Stimulated activated CD4-positive, alpha-beta T cell treated with anti-CD3 and anti-CD28 coated beads, Interleukin-15, amount 100 ng/mL, for 1 hour (primary cell): ENCODE measurements around the gene SUCO.

ENCODE experiments used
- DNase-seq, 2 donors: peaks; one replicate each; pipeline ENCODE4 v3.0.0-alpha.2; 2020; ENCODE audit warnings: low read depth in 1 of 2, low spot score in 1 of 2

The SUCO gene

DNA sequence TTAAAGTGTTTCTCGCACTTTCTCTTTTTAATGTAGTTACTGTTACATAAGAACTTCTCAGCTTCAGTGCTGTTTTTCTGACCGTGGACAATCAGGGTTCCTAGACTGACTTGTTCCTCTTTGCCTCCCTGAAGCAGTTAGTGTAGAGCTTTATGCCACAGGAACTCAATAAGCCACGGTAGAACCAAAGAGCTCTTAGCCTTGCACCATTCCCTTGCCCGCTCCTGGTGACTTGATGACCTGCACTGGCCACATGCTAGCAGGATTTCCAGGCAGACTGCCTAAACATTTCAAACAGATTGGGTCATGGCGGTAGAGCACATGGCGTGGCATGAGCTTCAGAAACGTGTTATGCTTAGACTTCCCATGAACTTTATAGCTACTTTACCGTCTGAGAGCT is 107.2 kb downstream of the SUCO start:
- no peak for DNase-seq

DNA sequence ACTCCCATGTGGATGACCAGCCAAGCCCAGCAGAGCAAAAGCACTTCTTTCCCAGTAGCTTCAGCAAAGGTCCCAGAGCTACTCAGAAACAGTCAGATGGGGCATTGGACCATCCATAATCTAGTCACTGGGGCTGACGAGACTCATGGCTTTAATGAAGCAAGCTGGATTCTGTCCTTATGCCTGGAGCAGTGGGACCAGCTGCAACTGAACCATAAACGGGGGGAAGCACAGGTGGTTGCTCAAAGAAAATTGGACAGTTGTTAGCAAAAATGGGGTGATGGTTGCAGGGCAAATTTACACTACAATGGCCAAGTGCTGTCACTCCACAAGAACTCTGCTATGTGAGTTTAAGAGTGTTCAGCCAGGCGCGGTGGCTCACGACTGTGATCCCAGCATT is 108.5 kb downstream of the SUCO start:
- no peak for DNase-seq

DNA sequence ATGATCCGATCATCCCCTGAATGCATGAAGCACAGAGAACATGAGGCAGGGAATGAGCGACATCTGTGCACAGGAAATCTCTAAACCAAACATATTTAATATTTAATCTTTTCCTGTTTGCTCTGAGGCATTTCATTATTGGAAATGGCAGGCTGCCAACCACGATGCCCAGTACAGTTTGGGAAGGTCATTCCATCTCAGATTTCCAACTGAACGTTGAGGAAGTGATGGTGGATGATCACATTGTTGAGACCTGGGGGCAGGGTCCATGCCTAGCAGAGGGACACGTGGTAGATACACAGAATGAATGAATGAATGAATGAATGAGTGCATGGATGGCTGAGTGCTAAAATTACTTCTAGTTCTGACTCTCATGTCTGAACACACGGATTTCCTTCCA is 110.0 kb downstream of the SUCO start:
- no peak for DNase-seq

DNA sequence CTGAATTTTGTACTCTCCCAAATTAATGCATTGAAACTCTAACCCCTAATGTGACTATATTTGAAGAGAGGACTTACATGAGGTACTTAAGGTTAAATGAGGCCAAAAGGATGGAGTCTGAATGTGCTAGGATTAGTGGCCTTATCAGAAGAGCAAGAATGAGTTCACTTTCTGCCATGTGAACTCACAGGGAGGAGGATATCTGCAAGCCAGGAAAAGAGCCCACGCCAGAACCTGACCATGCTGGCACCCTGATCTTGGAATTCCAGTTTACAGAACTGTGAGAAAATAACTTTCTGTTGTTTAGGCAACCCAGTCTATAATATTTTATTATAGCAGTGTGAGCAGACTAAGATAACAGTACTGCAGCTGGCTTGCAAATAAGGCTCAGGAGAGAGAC is 113.7 kb downstream of the SUCO start:
- no peak for DNase-seq

DNA sequence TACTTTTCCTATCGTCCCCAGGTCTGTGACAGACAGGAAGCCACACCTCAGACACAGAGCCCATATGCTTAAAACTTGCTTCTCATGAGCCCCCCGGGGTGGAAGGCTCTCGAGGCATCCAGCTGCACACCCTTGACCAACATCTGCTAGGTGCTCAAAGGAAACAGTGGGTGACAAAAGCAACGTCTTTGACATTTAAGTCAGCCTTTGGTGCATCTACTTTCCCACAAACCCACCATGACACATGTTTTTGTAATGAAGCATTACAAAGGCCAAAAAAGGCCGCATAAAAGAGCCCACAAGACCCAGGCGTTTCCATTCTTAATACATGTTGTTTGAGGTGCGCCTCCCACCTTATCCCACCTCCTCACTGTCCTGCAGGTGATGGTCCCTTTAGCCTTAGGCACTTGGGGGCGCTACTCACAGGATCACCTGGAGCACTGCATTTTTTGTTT is 114.2 kb downstream of the SUCO start:
- no peak for DNase-seq

DNA sequence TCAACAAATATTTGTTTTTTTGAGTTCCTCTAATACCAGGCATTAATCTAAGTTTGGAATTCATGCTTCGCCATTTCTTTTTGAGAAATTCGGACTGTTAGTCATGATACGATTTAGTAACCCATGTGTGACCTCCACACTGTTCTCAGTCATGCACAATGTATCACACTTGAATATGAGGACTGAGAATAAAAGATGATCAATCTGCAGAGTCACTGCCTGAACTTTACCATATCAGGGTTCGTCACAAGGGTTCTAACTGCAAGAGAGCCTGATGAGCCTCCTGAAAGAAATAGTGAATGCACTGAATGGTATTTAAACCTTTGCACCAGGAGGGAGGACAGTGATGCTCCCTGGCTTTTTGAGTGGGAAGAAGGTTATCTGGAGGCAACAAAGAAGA is 115.0 kb downstream of the SUCO start:
- no peak for DNase-seq

DNA sequence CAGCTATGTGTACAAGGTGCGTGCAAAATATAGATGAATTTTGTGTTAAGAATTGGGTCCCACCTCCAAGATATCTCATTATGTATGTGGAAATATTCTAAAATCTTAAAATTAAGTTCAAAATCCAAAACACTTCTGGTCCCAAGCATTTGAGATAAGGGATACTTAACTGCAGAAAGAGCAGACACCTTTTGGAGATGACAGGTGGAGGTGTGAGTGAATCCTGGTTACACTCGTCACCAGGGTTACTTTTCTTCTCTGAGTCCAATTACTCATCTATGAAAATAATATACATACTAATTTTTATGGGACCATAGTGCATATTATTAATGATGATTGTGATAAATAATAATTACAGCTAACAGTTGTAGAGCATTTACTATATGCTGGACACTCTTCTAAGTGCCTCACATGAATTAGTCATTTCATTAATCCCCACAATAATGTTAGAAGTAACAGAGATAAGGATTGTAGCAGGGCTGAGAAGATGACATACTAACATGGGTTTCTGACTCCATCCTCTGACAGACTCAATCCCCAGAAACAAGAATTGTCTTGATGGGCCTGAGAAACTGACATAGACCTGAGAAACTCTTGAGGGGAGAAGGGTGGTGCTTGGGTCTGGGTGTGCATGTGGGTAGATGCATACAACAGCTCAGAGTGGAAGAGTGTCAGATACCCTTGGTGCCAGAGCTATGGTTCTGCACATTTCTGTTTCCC is 117.7 kb downstream of the SUCO start:
- DNase-seq, result no peak

DNA sequence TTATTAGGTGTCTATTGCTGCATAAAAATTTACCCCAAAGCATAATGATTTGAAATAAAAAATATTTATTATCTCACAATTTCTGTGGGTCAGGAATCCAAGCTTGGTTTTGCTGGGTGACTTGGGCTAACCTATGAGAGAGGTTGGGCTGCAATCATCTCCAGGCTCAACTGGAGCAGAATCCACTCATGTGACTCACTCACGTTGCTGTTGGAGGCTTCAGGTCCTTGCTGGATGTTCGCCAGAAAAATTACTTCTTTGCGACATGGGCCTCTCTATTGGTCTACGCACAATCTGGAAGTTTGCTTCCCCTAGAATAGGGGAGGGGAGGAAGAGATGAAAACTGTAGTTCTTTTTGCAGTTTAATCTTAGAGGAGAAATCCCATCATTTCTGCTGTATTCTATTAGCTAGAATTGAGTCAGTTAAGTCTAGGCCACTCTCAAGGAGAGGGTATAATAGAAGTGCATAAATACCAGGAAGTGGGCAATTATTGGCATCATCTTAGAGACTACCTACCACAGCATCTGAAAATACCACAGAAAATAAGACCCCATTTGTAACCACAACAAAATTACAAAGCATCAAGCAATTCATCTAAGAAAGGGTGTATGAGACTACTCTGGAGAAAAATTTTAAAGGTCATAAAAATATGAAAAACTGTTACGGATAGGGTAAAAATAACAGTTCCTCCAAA is 120.2 kb downstream of the SUCO start:
- DNase-seq, result no peak

DNA sequence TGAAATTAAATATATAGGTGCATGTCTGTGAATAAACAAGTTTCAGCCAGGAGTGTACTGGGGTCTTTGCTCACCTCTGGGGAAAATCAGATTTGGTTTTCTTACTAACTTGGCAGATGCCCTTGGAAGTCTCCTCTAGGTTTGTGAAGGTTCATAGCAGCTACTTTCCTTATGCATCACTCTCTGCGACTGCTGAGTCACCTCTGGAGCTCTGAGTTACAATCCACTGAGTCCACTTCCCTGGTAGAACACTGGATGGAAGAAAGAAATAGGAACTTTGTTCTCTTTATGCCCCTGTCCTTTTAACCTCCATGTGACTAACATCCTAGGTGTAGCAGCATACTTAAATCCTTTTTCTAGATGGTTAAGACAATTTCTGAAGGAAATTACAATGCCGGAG is 121.6 kb downstream of the SUCO start:
- DNase-seq, result no peak

DNA sequence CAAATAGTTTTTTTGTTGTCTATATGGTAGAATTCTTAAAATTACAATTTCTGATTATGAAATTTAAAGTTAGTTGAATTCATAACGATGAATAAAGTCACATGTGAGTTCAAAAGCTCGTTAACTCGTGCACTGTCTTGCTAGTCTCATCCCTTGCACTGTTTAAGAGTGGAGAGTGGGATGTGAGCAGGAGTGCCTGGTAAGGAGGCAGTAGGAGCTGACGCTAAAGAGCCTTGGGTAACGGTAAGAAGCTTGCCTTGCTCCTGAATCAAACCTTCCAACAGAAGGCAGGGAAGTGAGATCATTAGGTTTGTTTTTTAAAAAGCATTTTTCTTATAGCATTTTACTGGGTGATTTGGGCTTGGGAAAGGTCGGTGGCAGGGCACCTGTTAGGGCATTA is 123.6 kb downstream of the SUCO start:
- no peak for DNase-seq

DNA sequence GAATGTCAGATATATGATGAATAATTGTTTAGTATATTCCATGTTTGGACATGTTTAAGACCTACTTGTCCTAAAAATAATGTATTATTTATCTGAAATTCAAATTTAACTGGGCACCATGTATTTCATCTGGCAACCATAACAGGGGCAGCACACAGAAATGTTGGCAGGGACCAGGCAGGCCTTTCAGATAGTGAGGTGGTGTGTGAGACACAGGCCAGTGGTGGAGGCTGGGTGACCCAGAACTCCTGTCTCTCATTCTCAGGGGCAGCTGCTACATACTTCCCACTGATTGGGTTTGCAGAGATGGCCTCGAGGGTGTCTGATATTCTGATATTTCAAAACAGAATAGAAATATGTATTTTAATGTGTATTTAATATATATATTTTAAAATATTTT is 124.6 kb downstream of the SUCO start:
- DNase-seq, result no peak

DNA sequence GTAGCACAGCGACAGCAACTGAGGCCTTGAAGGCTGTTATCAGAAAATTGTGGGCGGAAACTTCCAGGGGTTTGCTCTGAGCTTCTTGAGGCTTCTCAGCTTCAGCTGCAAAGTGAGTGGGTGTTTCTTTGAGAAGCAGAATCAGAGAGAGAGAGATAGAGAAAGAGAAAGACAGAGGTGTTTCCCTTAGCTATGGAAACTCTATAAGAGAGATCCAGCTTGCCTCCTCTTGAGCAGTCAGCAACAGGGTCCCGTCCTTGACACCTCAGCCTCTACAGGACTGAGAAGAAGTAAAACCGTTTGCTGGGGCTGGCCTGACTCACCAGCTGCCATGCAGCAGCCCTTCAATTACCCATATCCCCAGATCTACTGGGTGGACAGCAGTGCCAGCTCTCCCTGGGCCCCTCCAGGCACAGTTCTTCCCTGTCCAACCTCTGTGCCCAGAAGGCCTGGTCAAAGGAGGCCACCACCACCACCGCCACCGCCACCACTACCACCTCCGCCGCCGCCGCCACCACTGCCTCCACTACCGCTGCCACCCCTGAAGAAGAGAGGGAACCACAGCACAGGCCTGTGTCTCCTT is 126.0 kb downstream of the SUCO start, which contains the start of gene FASLG:
TSS of gene FASLG (plus strand) at position 233 of the 583 bp plus-strand sequence. CDS start at position 332, 99 bp downstream.
- DNase-seq, result peak in 1 of 2 donors; percentile 34

DNA sequence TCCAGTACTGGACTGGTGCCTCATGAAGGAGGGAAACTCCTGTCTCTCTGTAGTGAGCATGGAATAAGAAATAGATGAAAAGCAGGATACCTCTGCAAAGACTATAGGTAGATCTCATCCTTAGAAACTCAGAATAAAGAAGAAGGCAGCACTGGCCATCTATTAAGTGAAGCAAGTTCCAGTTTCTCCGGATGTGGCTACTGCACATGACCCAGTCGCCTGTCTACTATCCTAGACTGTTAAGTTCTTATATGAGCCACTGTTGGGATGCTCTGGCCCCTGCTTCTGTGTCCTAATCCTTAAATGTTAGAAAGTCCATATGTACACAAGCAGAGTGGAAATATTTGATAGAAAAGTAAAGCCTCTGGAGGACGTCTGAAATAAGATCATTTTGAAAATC is 128.2 kb downstream of the SUCO start:
- no peak for DNase-seq
